NOMO-1 (cell line): Measurements from ENCODE around the gene SUGP2.
A peak's percentile ranks its signal among the peaks of the same experiment; 100 is the strongest.

Source experiments
- DNase-seq, 2 experiments: peaks; one replicate each; lab custom pipeline; 2025; ENCODE audit not compliant: unreplicated experiment in 2 of 2; lab: John Stamatoyannopoulos, UW

Gene SUGP2

GRCh38 chr19:18995804-18996241 lies 37.5 kb downstream of the SUGP2 start:
- DNase-seq: peak; percentile 39 to 43

DNA sequence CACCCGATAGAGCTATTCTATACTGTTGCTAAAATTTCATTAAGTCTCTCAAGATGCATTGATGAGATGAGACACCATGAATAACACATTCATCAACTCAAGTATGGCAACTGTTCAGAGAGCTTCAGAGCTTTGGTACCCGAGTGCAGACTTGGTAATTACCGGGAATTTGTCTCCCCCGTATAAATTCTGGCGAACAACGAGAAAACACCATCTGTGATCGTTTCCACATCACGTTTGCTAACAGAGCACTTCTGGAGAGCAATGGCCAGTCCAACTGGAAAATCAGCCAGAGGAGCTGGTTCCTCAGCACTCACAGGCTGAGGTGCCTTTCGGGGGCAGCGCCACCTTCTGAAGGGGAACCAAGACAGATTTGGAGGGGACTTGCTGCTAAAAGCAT lies 40.2 kb downstream of the SUGP2 start:
- DNase-seq: no peak

DNA sequence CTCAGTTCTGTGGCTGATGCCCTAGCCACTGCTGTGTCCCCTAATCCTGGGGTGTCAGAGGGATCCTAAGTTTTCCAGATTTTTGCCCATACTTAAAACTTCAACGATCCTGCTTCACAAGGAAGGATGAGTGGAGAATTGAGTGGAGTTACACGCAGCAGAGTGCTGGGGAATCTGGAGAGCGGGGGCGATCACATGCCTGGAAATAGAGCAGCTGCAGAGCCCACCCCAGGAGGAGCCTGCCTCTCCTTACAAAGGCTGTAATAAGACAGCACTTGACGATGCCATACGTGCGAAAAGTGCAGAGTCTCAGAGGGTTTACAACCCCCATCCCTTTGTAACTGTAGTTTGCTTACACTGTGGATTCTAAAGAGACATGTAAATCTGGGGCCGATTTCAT lies 40.6 kb downstream of the SUGP2 start:
- DNase-seq: no peak

GRCh38 chr19:18991468-18991867 lies 41.8 kb downstream of the SUGP2 start:
- DNase-seq: no peak

DNA sequence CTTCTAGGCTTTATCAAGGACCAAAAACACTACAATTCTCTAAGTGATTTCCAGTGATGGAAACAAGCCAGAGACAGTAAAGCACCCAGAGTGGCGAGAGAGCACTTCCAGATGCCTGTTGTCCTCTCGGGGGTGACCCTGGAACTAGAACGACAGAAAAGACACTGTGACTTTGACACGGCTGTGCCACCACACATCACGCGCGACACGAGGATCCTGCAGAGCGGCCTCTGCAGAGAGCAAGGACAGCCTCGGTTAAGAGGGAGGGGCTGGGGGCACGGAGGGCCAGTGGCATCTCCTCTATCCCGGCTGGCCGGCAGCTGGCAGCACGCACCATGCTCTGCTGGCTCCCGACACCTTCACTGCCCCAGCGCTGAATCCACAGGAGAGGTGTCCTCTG lies 42.3 kb downstream of the SUGP2 start:
- DNase-seq: no peak

DNA sequence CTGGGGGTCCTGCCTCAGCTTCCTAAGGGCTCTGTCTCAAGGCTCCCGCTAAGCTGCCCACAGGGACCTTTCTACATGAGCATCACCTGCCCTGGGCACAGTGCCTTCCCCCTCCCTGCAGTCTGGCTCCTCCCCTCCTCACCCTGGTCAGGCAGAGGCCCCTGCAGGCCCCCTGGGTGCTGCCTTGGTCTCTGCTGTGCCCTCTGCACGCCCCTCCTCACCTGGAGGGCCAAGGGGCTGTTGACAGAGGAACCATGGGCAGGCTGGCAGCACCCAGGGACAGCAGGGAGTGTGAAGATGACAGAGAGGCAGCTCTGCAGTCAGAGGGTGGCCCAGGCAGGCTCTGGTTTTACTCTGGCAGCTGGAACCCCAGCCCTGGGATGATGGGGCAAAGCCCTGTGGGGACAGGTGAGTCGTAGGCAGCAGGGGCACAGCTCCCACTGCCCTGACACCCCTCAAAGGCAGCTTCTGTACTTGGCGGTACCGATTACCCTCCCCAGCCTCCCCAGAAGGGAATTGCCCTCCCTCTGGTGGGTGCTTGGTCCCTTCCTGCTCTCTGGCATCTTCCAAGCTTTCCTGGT lies 43.1 kb downstream of the SUGP2 start:
- no peak for DNase-seq

- DNase-seq: no peak
Measured at GRCh38 chr19:18989316-18989715, 44.0 kb downstream of the SUGP2 start.

- no peak for DNase-seq
Measured at GRCh38 chr19:18987456-18987855, 45.9 kb downstream of the SUGP2 start.

DNA sequence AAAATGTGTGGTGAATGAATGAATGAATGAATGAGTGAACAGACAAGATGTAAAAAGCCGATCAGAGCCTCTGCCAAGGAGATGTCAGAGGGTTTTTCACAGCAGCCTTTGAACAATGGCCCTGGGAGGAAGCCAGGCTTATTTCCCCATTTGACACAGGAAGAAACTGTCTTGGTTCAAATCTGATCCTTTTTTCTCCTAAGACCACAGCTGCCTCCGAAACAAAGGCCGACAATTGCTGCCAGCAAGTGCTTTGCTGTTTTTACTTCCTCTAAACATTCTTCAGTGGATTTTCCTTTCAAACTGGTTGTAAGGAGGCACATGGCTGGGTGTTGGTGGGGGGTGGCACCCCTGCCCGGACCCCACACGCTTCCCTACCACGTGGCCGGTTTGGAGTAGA lies 48.1 kb downstream of the SUGP2 start:
- peak; percentile 67 to 83 for DNase-seq

DNA sequence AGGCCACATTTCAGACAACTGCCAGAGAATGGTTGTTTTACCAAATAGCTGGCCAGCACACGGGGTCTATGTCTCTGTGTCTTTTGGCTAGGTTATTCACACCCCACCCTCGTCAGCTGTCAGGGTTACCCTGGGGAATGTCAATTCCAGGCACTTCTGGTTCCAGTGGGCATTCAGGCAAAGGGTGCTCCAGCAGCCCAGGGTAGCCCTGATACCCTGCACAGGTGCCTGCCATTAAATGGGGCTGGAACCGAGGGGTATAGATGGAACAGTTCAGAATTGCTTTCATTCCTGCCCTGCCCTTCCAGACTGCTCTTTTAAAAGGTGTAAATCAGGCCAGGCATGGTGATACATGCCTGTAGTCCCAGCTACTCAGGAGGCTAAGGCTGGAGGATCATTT lies 49.1 kb downstream of the SUGP2 start:
- DNase-seq: no peak

DNA sequence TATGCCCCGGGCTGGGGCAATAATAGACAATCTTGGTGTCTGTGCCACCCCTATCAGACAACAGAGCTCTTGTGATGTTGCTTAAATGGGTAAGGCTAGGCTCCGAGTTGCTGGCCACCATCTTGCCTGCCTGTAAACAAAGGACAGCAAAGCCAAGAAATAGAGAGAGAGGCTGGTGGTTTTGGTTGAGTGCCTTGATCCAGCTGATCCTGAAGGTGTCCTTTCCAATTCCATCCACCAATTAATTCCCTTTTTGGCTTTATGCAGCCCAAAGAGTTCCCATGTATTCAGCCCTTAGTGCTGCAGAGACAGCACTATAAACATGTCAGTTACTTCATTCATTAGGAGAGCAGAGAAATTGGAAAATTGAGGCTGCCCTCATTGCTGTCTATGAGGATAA lies 50.6 kb downstream of the SUGP2 start:
- DNase-seq: no peak

- DNase-seq: no peak
Measured at GRCh38 chr19:18980432-18981020, 52.8 kb downstream of the SUGP2 start.

- DNase-seq: no peak
Measured at GRCh38 chr19:18978616-18979015, 54.7 kb downstream of the SUGP2 start.

DNA sequence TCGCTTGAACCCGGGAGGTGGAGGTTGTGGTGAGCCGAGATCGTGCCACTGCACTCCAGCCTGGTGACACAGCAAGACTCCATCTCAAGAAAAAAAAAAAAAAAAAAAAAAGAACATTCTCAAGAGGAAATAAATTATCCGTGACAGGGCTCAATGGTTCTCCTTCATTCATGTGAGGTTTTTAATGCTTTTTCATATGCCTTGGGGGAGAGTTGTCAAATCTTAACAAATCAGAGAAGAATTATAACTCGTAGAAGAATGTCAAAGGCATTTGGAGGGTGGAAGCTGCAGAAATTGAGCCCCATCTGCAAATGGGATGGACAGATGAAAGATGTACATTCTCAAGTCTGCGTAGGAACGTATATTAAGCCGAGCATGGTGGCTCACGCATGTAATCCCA lies 57.4 kb downstream of the SUGP2 start:
- no peak for DNase-seq

- no peak for DNase-seq
Measured at GRCh38 chr19:18975011-18975410, 58.3 kb downstream of the SUGP2 start.

- peak in 1 of 2 experiments; percentile 46 for DNase-seq
Measured at GRCh38 chr19:18972851-18973250, 60.5 kb downstream of the SUGP2 start.

- peak; percentile 98 to 99 for DNase-seq
Measured at GRCh38 chr19:18972301-18972811, 61.0 kb downstream of the SUGP2 start.

GRCh38 chr19:18969931-18970659 lies 63.2 kb downstream of the SUGP2 start:
- peak in 1 of 2 experiments; percentile 22 for DNase-seq

DNA sequence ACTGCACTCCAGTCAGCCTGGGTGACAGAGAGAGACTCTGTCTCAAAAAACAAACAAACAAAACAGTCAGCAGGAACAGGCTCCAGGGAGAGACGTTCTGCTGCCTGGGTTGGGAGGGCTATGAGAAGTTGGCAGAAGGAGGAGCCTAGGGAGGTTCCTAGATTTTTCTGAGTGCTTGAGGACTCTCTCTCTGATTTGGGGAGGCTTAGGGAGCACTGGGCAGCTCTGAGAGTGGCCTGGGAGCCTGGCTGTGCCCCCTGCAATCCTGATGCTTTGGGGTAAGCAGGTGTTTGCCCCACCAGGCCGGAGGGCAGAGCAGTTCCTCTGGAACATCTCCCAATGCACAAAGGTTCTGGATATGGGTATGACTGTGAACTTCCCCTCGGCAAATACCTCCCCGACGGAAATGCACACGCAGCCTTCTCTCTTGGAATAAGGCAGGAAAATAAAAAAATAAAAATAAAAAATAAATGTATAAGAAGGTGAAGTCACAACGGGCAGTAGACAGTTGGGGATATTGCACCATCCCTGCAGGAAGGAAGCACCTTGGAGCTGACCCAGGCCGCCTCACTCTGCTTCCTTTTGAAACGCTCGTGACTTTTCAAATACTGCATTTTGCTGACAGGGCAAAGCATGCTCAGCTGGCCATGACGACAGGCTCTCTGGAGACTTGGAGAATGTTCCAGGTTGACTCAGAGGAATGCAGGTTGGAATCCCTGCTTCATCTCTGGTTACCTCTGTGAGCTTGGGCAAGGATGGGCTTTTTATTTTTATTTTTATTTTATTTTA lies 65.8 kb downstream of the SUGP2 start:
- peak; percentile 73 to 85 for DNase-seq

GRCh38 chr19:18966307-18966706 lies 67.0 kb downstream of the SUGP2 start:
- peak; percentile 49 to 61 for DNase-seq

DNA sequence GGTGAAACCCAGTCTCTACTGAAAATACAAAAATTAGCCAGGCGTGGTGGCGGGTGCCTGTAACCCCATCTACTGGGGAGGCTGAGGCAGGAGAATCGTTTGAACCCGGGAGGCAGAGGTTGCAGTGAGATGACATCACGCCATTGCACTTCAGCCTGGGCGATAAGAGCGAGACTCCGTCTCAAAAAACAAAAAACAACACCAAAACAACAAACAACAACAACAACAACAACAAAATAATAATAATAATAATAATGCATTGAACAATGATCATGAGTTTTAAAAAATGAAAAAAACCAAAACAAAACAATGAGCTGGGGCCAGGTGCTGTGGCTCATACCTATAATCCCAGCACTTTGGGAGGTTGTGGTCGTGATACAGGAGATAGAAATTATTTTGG lies 69.2 kb downstream of the SUGP2 start:
- DNase-seq: no peak
